ENCODE data around the gene SGCD.

Gene SGCD

DNA sequence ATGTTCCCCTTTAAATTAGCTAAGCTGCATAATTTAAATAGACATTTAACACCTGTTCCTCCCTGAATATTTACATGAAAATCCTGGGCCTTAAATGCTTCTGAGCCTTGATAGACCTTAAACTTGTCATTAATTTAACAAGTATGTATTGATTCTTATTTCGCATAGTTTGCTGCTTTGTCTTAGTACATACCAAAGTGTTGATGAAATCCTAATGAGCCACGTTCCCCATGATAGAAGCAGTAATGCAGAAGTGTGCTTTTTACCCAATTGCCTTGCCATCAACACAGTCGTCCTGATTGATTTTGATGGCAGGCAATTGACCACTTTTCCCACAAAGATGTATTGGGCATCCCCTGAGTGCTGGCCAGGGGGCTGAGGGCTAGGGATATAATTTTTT, 213.5 kb downstream of the SGCD start:
- no peak overlapping the region for H3K4me3 ChIP-seq (replicated peaks; ENCODE audit: insufficient read depth, low read length)
- no peaks in the 10 kb centered on the region for H3K27me3 ChIP-seq (ENCODE audit: insufficient read depth, poor library complexity, severe bottlenecking)
- no peak for DNase-seq (ENCODE audit: low read depth in 1 of 2, low spot score in 1 of 2)
- no peak for TF ChIP-seq POLR2AphosphoS5 (IDR thresholded peaks at IDR 0.05; ENCODE audit: low read depth)
- no peak for TF ChIP-seq GABPA (IDR thresholded peaks at IDR 0.05; ENCODE audit: low read depth)
- TF ChIP-seq SPI1 (IDR thresholded peaks at IDR 0.05; ENCODE audit: borderline replicate concordance, low read depth), result no peak
- TF ChIP-seq, protein P1, sequence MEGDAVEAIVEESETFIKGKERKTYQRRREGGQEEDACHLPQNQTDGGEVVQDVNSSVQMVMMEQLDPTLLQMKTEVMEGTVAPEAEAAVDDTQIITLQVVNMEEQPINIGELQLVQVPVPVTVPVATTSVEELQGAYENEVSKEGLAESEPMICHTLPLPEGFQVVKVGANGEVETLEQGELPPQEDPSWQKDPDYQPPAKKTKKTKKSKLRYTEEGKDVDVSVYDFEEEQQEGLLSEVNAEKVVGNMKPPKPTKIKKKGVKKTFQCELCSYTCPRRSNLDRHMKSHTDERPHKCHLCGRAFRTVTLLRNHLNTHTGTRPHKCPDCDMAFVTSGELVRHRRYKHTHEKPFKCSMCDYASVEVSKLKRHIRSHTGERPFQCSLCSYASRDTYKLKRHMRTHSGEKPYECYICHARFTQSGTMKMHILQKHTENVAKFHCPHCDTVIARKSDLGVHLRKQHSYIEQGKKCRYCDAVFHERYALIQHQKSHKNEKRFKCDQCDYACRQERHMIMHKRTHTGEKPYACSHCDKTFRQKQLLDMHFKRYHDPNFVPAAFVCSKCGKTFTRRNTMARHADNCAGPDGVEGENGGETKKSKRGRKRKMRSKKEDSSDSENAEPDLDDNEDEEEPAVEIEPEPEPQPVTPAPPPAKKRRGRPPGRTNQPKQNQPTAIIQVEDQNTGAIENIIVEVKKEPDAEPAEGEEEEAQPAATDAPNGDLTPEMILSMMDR (IDR thresholded peaks at IDR 0.05; ENCODE audit: insufficient read depth, low read length), result no peak
- TF ChIP-seq REST (IDR thresholded peaks at IDR 0.05; ENCODE audit: insufficient replicate concordance, low read depth), result no peak
- no peak overlapping the region for H3K27ac ChIP-seq (replicated peaks)

DNA sequence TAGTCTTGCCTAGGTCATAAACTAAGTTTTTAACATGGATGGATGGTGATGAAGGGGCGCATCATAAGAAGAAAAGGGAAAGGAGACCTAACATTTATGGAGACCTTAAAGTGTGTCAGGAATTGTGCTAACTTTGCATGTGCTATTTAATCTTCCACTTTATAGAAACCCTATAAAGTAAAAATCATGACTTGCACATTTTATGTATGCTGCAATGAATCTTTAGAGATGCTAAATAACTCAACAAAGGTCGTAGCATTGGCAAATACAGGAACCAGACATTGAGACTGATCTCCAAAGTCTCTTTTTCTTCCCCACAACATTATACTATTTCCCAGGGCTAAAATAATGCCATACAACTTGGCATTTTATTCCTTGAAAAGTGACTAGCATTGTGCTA, 214.6 kb downstream of the SGCD start:
- Histone ChIP-seq H3K27ac (replicated peaks) (no peak overlapping the region), H3K4me3 (replicated peaks; ENCODE audit: insufficient read depth, low read length) (no peak overlapping the region), H3K27me3 (ENCODE audit: insufficient read depth, poor library complexity, severe bottlenecking) (no peaks in the 10 kb centered on the region)
- no peak for DNase-seq (ENCODE audit: low read depth in 1 of 2, low spot score in 1 of 2)
- TF ChIP-seq REST (IDR thresholded peaks at IDR 0.05; ENCODE audit: insufficient replicate concordance, low read depth), result no peak
- no peak for TF ChIP-seq SPI1 (IDR thresholded peaks at IDR 0.05; ENCODE audit: borderline replicate concordance, low read depth)
- TF ChIP-seq GABPA (IDR thresholded peaks at IDR 0.05; ENCODE audit: low read depth), result no peak
- TF ChIP-seq, protein P1 (IDR thresholded peaks at IDR 0.05; ENCODE audit: insufficient read depth, low read length), result no peak
- no peak for TF ChIP-seq POLR2AphosphoS5 (IDR thresholded peaks at IDR 0.05; ENCODE audit: low read depth)

GRCh38 chr5:156543348-156544145, 216.6 kb downstream of the SGCD start:
- no peak for DNase-seq (ENCODE audit: low read depth in 1 of 2, low spot score in 1 of 2)
- Histone ChIP-seq H3K27me3 (ENCODE audit: insufficient read depth, poor library complexity, severe bottlenecking) (no peaks in the 10 kb centered on the region), H3K4me3 (replicated peaks; ENCODE audit: insufficient read depth, low read length) (no peak overlapping the region), H3K27ac (replicated peaks) (no peak overlapping the region)
- TF ChIP-seq GABPA (IDR thresholded peaks at IDR 0.05; ENCODE audit: low read depth) (no peak), POLR2AphosphoS5 (IDR thresholded peaks at IDR 0.05; ENCODE audit: low read depth) (no peak), SPI1 (IDR thresholded peaks at IDR 0.05; ENCODE audit: borderline replicate concordance, low read depth) (no peak), REST (IDR thresholded peaks at IDR 0.05; ENCODE audit: insufficient replicate concordance, low read depth) (no peak)
- TF ChIP-seq, protein P1 (IDR thresholded peaks at IDR 0.05; ENCODE audit: insufficient read depth, low read length), result no peak
